HG03571 (cell line): ENCODE results near the gene ADAM12.

Experiments
- ATAC-seq: cut with Tn5 transposase; IDR thresholded peaks from one replicate; pipeline ENCODE4 v1.9.1; 2021; ENCODE audit not compliant: unreplicated experiment

ADAM12 gene

GRCh38 chr10:126215746-126216631 is 172.3 kb downstream of the ADAM12 start:
- no peak for ATAC-seq

- ATAC-seq: no peak
These were observed 173.6 kb downstream of the ADAM12 start for GRCh38 chr10:126214679-126215078.

GRCh38 chr10:126214021-126214420 is 174.3 kb downstream of the ADAM12 start:
- ATAC-seq: no peak

GRCh38 chr10:126212738-126213137 is 175.5 kb downstream of the ADAM12 start:
- ATAC-seq: no peak

GRCh38 chr10:126210051-126210651 is 178.1 kb downstream of the ADAM12 start:
- no peak for ATAC-seq

GRCh38 chr10:126209451-126209850 is 178.8 kb downstream of the ADAM12 start:
- ATAC-seq: no peak

GRCh38 chr10:126208726-126209302 is 179.5 kb downstream of the ADAM12 start:
- ATAC-seq: no peak

GRCh38 chr10:126207851-126208250 is 180.4 kb downstream of the ADAM12 start:
- no peak for ATAC-seq

GRCh38 chr10:126207313-126207771 is 180.9 kb downstream of the ADAM12 start:
- ATAC-seq: no peak

- ATAC-seq: no peak
These were observed 182.6 kb downstream of the ADAM12 start for GRCh38 chr10:126205486-126206205.

- no peak for ATAC-seq
These were observed 184.0 kb downstream of the ADAM12 start for GRCh38 chr10:126204320-126204719.

GRCh38 chr10:126203746-126204145 is 184.5 kb downstream of the ADAM12 start:
- no peak for ATAC-seq

GRCh38 chr10:126201603-126202002 is 186.7 kb downstream of the ADAM12 start:
- no peak for ATAC-seq

GRCh38 chr10:126199221-126199998 is 188.9 kb downstream of the ADAM12 start:
- no peak for ATAC-seq

GRCh38 chr10:126198681-126199080 is 189.6 kb downstream of the ADAM12 start:
- no peak for ATAC-seq

- no peak for ATAC-seq
These were observed 191.2 kb downstream of the ADAM12 start for GRCh38 chr10:126197036-126197543.

GRCh38 chr10:126196281-126196680 is 192.0 kb downstream of the ADAM12 start:
- ATAC-seq: no peak

GRCh38 chr10:126191192-126191591 is 197.1 kb downstream of the ADAM12 start:
- no peak for ATAC-seq

GRCh38 chr10:126188679-126189200 is 199.5 kb downstream of the ADAM12 start:
- no peak for ATAC-seq

- ATAC-seq: no peak
These were observed 200.9 kb downstream of the ADAM12 start for GRCh38 chr10:126187399-126187798.
